Measurements from ENCODE around the gene NACC2. TPM values are rescaled to one million over a fixed set of nuclear protein-coding genes. Genes with fewer than 3 reads are reported as not detected.

NACC2 gene
- total RNA-seq, 1 experiment from 2014 or later: 24.8 TPM

- BruUV-seq (replicated peaks): no TSS peak
- no peak for TF ChIP-seq CTCF (IDR thresholded peaks at IDR 0.05; ENCODE audit: unreplicated experiment)
- intact Hi-C loops (cut with micrococcal nuclease; ENCODE audit: unreplicated experiment): no loop called here
- Mint-ChIP-seq H3K27ac (ENCODE audit: unreplicated experiment) (no peak overlapping the region), H3K27me3 (ENCODE audit: unreplicated experiment) (peaks cover 46% of the 10 kb centered on the region), H3K4me1 (ENCODE audit: low read depth, unreplicated experiment) (peaks cover 29% of the 10 kb centered on the region), H3K36me3 (ENCODE audit: insufficient read depth, unreplicated experiment) (peaks cover 5% of the 10 kb centered on the region), H3K4me3 (ENCODE audit: low read depth, unreplicated experiment) (peak overlapping the region; percentile 53), H3K9me3 (ENCODE audit: low read depth, unreplicated experiment) (no peaks in the 10 kb centered on the region)
- no peak for DNase-seq
- CTCF ChIA-PET: no interaction called here
Measured at GRCh38 chr9:136133959-136134484, 38.9 kb upstream of the NACC2 start.

GRCh38 chr9:136133191-136133958 lies 38.3 kb upstream of the NACC2 start:
- peaks cover 53% of the 10 kb centered on the region for H3K27me3 Mint-ChIP-seq (ENCODE audit: unreplicated experiment)
- H3K27ac Mint-ChIP-seq (ENCODE audit: unreplicated experiment): no peak overlapping the region
- CTCF ChIA-PET: interaction anchor here (0.6 kb wide), 1 partner anchor 223 kb away, joined by 4 read pairs; no protein-coding TSS in a partner anchor
- H3K36me3 Mint-ChIP-seq (ENCODE audit: insufficient read depth, unreplicated experiment): peaks cover 5% of the 10 kb centered on the region
- no peaks in the 10 kb centered on the region for H3K9me3 Mint-ChIP-seq (ENCODE audit: low read depth, unreplicated experiment)
- peak overlapping the region; percentile 53 for H3K4me3 Mint-ChIP-seq (ENCODE audit: low read depth, unreplicated experiment)
- no TSS peak for BruUV-seq (replicated peaks)
- peak; percentile 45 for DNase-seq
- intact Hi-C loops (cut with micrococcal nuclease; ENCODE audit: unreplicated experiment): no loop called here
- peak; percentile 25 for TF ChIP-seq CTCF (IDR thresholded peaks at IDR 0.05; ENCODE audit: unreplicated experiment)
- peaks cover 29% of the 10 kb centered on the region for H3K4me1 Mint-ChIP-seq (ENCODE audit: low read depth, unreplicated experiment)

GRCh38 chr9:136132512-136133050 lies 37.5 kb upstream of the NACC2 start:
- Mint-ChIP-seq H3K4me1 (ENCODE audit: low read depth, unreplicated experiment) (peaks cover 29% of the 10 kb centered on the region), H3K9me3 (ENCODE audit: low read depth, unreplicated experiment) (no peaks in the 10 kb centered on the region), H3K36me3 (ENCODE audit: insufficient read depth, unreplicated experiment) (peaks cover 5% of the 10 kb centered on the region), H3K4me3 (ENCODE audit: low read depth, unreplicated experiment) (no peak overlapping the region), H3K27ac (ENCODE audit: unreplicated experiment) (no peak overlapping the region), H3K27me3 (ENCODE audit: unreplicated experiment) (peaks cover 61% of the 10 kb centered on the region)
- TF ChIP-seq CTCF (IDR thresholded peaks at IDR 0.05; ENCODE audit: unreplicated experiment): no peak
- DNase-seq: no peak
- BruUV-seq (replicated peaks): no TSS peak
- CTCF ChIA-PET: no interaction called here
- intact Hi-C loops (cut with micrococcal nuclease; ENCODE audit: unreplicated experiment): no loop called here

GRCh38 chr9:136131629-136132511 lies 36.8 kb upstream of the NACC2 start:
- CTCF ChIA-PET: no interaction called here
- DNase-seq: no peak
- Mint-ChIP-seq H3K9me3 (ENCODE audit: low read depth, unreplicated experiment) (no peaks in the 10 kb centered on the region), H3K27ac (ENCODE audit: unreplicated experiment) (no peak overlapping the region), H3K4me3 (ENCODE audit: low read depth, unreplicated experiment) (no peak overlapping the region), H3K36me3 (ENCODE audit: insufficient read depth, unreplicated experiment) (peaks cover 5% of the 10 kb centered on the region), H3K4me1 (ENCODE audit: low read depth, unreplicated experiment) (peaks cover 22% of the 10 kb centered on the region), H3K27me3 (ENCODE audit: unreplicated experiment) (peaks cover 68% of the 10 kb centered on the region)
- BruUV-seq (replicated peaks): no TSS peak
- intact Hi-C loops (cut with micrococcal nuclease; ENCODE audit: unreplicated experiment): no loop called here
- TF ChIP-seq CTCF (IDR thresholded peaks at IDR 0.05; ENCODE audit: unreplicated experiment): no peak

Measured in Calu3 (cell line).